ENCODE measurements around the gene NRXN3.

The NRXN3 gene

DNA sequence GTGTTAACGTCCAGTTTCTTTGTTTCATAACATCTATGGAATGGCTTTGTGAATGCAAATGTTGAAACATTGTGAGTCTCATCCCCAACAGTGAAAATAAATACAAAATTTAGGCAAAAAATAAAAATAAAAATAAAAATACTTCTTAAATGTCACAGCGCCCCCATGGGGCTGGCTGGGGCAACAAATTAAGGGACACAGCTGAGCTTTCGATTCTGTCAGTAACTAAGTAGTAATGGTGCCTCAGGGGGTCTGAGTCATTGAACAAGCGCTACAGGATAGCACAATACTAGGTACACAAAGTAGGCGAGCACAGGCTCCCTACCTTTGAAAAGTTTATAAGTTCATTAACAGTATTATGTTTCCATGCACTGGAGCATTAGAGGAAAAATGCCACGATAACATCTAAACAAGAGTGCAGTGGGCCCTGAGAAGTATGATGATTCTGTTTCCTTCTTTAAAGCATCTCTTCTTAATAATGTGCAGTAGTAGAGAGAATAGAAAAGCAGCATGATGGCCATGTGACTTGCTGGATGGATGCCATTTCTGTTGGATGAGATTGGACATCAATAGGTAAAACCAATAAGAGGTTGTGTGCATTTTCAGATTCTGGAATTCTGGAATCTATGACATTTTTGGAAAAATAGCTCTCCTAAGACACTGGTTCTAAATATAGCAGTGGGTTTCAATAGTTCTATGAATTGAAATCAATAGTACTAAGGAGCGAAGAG is 1374.0 kb downstream of the NRXN3 start:
- no peak for DNase-seq (ENCODE audit: low read depth)

DNA sequence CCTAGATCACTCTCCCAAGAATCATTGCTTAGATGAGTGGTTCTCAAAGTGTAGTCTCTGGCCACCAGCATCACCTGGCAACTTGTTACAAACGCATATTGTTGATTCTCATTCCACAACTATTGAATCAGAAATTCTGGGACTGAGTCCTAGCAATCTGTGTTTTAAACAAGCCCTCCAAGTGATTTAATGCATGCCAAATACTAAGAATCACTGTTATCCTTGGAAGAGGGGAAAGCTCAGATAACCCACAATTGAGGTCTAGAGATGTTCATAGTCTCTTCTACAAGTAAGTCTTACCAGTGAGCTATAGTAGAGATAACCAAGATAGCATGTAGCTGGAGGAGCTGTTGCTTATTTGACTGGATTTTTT is 1374.5 kb downstream of the NRXN3 start:
- DNase-seq (ENCODE audit: low read depth): no peak

DNA sequence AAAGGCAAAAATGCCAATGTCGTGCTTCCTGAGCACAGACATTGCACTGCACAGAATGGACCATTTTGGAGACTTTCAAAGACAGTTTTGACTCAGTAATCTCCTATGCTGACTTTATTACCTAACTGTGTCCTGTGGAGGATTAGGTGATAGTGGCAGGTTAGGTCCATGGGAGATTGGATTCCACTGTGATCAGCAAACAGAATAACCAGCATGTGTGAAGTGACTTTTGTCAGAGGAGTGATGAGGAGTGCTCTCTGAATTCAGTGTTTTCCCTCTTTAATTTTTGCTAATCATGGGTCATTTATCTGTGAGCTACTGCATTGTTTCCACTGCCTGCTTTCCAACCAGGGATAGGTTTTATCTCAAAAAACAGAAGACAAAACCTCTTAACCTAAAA is 1378.7 kb downstream of the NRXN3 start:
- no peak for DNase-seq (ENCODE audit: low read depth)

DNA sequence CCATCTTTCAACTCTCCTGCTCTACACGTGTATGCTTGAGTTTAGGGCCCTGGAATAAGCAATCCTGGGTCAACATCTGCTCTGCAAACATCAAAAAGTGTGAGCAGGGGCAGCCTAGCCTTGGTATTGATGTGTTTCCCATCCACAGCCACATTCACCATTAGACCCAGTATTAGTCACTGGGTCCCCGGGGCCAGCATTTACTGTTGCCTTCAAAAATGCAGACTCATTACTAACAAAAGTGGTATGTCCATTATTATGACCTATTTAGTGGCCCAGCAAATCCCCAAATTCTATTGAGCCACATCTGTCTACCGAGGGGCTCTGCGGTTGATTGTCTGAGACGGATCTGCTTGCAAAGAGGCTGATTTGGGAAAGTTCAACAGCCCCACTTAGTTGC is 1379.3 kb downstream of the NRXN3 start:
- no peak for DNase-seq (ENCODE audit: low read depth)

DNA sequence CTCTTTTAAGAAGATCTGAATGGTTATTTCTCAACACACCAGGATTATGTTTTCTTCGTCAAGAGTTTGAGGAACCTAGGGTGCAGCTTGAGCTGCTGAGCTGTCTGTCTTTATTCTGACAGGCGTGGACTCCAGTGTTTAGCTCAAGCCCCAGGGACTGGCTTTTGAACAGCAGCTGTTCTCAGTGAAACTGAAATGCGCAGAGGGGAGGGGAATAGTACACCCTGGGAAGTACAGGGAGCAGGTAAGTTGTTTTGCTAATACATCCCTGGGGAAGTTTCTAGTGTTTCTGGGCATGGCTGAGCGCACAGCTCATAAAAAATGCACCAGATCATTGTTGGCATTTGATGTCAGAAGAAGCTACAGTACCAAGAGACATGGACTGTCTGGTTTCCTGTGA is 1381.3 kb downstream of the NRXN3 start:
- DNase-seq (ENCODE audit: low read depth): no peak

DNA sequence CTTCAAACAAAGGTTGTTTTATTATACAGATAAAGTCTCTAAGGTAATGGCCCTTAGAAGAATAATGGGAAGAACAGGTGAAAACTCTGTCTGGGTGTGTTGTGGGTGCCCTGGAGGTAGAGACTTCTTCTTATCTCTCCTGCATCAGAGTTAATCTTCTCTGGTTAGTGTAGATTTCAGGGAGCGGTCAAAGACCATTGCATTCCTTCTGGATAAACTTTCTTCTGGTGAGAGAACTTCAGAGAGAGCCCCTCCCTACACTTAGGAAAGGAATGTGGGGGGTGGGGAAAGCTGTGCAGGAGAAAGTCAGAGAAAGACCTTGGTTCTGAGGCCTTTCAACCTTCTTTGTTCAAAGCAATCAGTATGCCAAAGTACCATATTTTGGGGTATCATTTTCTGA is 1382.6 kb downstream of the NRXN3 start:
- no peak for DNase-seq (ENCODE audit: low read depth)

DNA sequence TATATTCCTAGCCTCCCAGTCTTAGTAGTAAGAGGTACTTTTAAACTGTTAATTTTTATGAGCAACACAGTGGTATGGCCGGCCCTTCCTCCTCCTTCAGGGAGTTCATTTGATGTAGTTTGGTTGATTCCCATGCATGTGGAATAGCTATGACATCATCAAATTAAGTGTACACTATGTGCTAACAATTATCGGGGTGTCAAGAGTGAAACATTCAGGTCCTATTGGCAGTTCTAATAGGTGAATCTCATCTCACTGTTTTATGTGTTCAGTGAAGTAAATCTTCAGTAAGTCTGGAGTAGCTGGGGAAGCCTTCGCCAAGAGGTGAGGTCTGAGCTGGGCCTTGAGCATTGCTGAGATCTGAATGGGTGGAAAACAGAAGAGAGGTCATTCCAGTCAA is 1384.6 kb downstream of the NRXN3 start:
- no peak for DNase-seq (ENCODE audit: low read depth)

DNA sequence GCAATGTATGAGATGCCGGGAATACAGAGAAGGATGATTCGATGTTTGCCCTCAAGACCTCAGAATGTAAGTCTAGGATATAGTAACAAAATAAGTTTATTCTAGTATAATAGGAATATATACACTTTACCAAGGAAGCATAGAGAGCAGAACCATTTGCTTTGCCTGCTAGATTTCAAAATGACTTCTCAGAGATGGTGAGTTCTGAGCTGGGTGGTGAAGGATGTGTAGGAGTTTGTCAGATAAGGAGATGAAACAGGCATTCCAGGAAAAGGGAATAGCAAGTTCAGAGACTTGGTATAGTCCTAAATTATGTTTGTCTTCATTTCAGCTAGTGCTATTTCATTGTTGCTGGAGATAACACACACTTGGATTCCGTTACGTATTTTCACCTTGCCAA is 1385.3 kb downstream of the NRXN3 start:
- DNase-seq (ENCODE audit: low read depth): no peak

DNA sequence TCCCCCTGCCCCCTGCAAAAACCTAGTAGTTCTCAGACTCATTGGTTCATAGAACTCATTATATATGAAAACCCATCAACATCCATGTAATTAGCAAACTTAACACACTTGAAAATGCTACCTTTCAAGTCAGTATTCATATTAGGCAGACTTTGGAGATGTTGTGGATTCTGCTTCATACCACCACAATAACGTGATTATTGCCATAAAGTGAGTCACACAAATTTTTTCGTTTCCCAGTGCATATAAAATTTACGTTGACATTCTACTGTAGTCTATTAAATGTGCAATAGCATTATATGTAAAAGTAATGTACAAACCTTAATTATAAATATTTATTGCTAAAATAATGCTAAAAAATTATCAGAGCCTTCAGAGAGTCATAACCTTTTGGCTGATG is 1387.1 kb downstream of the NRXN3 start:
- DNase-seq (ENCODE audit: low read depth): no peak

DNA sequence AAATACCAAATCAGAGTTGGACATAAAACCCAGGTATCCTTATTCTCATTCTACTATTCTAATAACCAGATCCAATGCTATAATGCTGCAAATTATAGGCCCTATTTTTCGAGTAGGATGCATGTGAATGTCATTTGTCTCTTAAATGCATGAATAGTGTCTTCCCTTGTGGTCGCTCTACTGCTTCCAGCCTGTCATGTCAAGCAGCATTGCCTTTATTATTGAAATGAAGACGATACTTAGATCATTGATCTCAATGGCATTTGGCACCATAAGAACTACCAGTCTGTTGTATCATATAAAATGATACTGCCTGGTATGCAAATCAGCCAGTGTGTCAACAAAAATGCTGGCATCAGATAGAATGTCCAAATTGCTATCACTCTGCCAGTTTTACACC is 1392.0 kb downstream of the NRXN3 start:
- no peak for DNase-seq (ENCODE audit: low read depth)

DNA sequence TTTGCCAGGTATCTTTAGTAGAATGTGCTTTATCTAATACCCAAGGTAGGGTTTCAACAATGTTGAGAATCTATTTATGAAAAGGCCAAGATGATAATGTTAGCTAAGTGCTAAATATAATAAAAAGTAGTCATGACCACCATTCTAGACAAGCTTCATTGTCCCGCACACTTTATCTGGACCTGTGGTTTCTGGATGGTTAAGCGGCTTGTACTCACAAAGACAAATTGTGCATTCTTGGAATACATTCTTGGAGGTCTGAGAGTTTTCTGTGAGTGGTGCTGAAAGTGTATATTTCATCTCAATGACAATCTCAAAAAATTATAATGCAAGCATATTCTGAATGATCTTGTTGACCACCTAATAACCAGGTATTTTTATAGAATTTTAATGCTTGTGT is 1394.2 kb downstream of the NRXN3 start:
- no peak for DNase-seq (ENCODE audit: low read depth)

DNA sequence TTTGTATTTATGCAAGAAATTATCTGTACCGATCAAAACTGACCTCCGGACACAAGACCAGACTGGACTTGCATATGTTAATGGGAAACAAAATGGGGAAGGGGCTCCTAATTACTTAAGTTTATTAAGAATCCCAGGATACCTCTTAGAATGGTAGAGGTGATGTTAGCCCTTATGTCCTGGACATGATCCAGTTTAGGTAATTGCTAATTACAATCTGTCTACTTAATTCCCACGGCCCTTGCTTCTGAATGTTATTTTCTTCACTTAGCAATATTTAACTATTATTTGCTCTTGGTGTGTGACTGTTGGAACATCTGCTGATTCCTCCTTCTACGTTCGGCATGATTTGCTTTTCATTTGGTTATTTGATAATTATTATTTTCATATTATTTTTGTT is 1397.1 kb downstream of the NRXN3 start:
- DNase-seq (ENCODE audit: low read depth): no peak

DNA sequence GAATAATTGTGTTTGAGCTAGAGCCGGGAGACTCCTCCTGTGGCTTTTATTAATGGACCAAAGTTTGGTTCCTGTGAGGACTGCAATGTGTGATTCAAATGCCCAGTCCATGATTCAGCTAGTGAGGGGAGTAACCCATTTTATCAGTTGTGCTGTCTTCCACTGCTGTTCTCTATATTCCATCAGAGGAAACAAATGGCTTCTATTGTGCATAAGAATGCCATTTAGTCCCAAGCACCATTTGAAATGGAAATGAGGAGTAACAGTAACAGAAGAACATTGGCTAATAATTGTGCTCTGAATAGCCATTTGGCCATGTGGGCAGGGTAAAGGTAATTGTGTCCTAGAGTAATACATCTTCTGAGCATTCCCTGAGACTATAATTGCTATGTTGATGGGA is 1398.4 kb downstream of the NRXN3 start:
- DNase-seq (ENCODE audit: low read depth): no peak

DNA sequence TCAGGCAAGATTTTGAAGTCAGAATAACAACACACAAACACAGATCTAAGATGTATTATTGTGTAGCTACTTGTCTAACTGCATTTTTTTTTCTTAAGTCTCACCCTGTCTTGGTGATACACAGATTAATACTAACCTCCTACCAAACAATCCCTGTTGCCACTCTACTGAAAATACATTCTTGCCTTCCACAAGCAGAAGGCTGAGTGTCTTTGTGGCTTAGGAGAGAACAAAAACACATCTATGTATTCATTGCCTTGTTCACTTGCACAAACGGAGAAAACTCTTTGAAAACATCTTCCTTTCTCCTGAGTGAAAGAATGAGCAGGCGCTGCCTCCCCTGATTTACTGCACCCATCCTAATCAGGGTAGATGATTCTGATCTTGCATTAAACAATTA is 1398.9 kb downstream of the NRXN3 start:
- no peak for DNase-seq (ENCODE audit: low read depth)

DNA sequence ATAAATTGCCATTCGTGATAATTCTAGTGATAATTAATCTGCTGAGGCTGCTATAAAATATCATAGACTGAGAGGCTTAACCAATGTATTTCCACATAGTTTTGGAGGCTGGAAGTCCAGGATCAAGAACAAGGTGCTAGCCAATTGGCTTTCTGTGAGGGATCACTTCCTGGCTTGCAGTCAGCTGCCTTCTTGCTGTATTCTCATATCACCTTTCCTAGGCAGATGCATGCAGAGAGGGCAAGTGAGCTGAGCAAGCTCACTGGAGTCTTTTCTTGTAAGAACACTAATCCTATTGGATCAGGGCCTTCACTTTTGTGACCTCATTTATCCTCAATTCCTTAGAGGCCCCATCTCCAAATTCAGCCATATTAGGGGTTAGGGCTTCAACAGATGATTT is 1400.5 kb downstream of the NRXN3 start:
- DNase-seq (ENCODE audit: low read depth): no peak

DNA sequence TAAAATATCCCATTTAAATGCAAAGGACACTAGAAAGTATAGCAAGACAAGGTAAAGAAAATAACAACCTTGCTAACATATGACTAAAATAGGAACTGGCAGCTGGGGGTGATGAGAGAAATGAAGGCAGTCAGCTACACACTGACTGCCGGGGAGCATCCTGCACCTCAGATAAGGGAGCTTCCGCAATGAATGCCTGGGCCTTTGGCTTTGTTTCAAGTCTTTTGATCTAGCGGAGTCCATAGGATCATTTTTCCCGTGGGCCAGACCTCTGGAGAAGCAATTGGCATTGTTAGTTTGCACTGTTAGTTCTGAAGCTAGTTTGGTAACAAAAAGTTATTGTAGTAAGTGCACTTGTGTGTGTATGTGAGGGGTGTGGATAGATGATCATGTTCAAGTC is 1401.2 kb downstream of the NRXN3 start:
- no peak for DNase-seq (ENCODE audit: low read depth)

DNA sequence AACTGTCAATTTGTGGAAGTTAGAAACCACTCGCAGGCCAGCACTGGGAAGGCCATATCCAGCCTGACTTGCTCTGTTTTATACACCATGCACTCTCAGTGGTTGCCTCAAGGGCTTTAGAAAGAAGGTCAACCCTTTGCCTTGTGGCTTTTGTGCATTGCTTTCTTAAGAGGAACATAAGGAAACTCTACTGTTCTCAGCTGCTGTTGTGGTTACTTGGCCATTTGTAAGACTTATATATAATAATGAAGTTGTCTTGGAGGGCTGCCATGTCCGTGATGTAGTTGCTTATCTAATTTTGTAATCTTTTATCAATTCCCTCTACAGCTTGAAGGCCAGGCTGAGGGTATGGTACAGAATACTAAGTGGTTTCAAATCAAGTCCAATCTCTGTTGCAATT is 1403.3 kb downstream of the NRXN3 start:
- no peak for DNase-seq (ENCODE audit: low read depth)

DNA sequence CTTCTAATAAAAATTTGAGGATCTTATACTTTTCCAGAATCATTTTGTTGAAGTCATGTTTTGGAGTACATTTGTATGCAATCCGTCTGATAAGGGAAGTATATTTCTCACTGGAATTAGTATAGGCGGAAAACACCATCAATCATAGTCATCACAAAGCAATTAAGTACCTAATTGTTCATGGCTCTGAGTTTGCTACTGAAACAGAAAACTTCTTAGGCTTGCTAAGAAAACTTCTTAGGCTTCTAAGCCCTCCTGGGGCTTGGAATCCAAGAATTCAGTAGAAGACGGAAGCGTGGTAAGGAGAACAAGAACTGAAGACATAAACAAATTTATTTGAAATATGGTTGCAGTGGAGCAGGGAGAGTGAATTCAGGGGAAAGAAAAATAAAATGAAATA is 1404.9 kb downstream of the NRXN3 start:
- no peak for DNase-seq (ENCODE audit: low read depth)

DNA sequence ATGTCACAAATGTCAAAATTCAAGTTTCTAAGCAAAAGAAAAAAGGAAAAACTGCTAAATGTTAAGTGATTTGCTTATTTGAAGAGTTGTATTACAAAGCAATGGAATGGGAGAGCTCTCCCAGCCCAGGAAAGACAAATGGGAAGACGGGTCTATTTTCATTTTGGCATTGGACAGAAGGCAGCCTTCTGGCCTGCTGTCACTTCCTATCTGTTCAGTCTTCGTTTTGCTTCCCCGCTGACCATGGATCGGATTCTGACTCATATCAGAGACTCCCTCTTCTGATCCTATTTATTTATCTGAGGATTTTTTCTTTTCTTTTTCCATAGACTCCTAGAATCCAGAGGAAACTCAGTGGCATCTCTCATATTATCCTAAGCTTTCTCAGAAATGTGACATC is 1406.3 kb downstream of the NRXN3 start:
- no peak for DNase-seq (ENCODE audit: low read depth)

DNA sequence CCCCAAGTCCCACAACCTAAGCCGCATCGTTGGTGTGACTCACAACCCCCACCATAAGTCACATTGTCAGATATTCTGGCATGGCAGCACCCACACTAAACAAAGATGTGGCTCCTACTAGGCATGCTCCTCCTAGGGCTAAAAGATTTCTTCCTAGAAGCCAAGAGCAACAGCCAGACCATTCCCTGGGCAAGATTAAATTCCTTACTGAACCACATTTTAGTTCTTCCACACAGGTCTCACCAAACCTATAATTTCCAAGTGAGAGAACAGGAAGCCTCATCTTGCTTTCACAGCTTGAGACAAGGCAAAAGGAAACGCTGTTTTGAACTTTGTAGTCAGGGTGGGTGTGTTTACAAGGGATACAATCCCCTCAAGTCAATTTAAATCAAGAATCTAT is 1408.3 kb downstream of the NRXN3 start:
- no peak for DNase-seq (ENCODE audit: low read depth)

DNA sequence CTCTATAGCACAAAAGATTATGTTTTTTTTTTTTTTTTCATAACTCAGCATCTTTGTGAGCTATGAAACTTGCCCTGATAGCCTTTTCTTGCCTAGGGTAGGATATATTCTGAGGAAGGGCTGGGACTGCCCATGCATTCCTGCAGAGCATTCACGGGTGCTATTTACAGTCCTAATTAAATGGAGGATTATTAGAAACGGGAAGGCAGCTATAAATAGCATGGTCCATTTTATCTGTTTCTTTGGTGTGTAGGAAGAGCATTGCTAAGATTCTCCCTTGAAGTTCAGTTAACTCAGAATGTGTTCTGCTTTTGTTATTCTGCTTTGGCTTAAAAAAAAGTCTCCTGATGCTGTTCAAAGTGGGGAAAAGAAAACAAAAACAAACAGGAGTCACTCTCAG is 1410.2 kb downstream of the NRXN3 start:
- no peak for DNase-seq (ENCODE audit: low read depth)

DNA sequence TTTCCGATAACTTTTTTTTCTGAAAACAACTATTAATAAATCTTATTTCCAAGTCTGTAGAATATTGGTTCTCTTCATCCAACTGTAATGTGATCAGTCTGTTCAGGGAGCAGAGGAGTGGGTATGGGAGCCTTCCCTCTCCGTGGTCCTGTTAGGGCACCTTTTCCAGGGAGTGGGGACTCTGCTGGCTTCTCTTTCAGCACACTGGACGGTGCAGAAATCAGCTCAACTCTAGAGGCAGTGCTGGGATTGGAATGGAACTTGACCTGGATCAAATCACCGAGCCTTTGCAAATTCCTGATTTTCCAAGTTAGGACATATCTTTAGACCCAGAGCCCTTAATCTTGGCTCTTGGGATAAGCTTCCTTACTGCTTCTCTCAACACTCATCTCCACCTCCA is 1410.7 kb downstream of the NRXN3 start:
- no peak for DNase-seq (ENCODE audit: low read depth)

DNA sequence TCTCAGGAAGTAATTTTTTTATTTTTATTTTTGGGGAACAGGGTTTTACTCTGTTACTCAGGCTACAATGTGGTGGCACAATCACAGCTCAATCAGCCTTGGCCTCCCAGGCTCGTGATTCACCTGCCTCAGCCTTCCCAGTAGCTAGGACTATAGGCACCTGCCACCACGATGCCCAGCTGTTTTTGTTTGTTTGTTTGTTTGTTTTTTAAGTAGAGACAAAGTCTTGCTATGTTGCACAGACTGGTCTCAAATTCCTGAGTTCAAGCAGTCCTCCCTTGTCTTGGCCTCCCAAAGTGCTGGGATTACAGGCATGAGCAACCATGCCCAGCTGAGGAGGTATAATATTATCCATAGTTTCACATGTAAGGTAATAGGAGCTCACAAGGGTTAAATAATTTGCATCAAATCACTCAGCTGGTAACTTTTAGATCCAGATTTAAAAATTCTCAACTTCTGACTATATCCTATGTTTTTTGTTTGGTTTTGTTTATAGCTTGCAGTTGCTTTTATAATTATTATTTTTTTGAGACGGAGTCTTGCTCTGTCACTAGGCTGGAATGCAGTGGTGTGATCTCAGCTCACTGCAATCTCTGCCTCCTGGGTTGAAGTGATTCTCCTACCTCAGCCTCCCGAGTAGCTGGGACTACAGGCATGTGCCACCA is 1411.9 kb downstream of the NRXN3 start:
- DNase-seq (ENCODE audit: low read depth): peak; percentile 39

DNA sequence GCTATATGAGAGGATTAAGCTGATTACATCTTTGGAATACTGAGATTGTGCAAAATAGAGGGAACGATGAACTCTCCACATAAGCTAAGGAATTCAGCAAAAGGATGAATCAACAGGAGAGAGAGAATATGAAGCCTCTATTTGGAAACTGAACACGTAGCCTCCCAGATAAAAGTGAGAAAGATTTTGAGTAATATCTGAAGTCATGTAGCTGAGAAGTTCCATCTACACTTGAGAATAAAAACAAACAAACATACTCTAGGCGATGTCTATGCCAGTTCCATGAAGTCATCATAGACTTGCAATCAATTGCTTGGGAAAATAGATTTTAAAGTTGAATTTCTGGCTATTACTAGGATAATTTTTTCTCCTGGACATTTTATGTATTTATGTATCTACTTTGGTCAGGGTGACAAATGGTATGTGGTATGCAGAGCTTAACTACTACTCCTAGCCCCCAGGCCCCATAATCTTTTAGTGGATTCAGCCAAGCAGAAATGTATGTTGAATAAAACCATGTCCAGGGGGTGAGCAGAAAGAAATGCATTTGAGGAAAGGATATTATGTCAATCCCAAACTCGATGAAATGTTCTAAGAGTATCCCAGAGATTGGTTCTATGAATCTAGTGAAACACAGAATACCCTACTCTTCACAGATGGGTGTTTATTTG is 1413.7 kb downstream of the NRXN3 start:
- DNase-seq (ENCODE audit: low read depth): peak; percentile 75

Data from HS-5 (cell line).